T-cell (primary cell): ENCODE measurements around the gene POLN. TPM values are rescaled to one million over a fixed set of nuclear protein-coding genes. Genes with fewer than 3 reads are reported as not detected.
"Not testable (repeated sequence)": the region's sequence is repeated elsewhere in the genome, so short reads cannot be mapped to it uniquely, and the experiment has no call there.

Source experiments
- ATAC-seq, 4 experiments: fragments of 200-7000 bp in 3 of 4; fragments of 150-1000 bp in 1 of 4; cut with Tn5 transposase; replicated peaks in 1 of 4; 1 replicate in 3 of 4; 2 replicates in 1 of 4; pipeline ENCODE4 v1.10.0; 2021; ENCODE audit warnings: moderate library complexity in 3 of 4, mild to moderate bottlenecking in 2 of 4, moderate number of reproducible peaks in 1 of 4
- CTCF ChIA-PET, 2 donors: fragments of 300-600 bp; sonication (Branson Sonifier 250); formaldehyde crosslinking; loops; one replicate each; lab custom pipeline; 2022; ENCODE audit warnings: antibody characterized with exemption in 2 of 2; lab: Charles Lee
- POLR2A ChIA-PET, 2 donors: fragments of 300-600 bp; sonication (Branson Sonifier 250); formaldehyde crosslinking; loops; one replicate each; lab custom pipeline; 2022; ENCODE audit warnings: antibody characterized with exemption in 2 of 2; lab: Charles Lee
- DNase-seq, 35 experiments: peaks; one replicate each; pipeline versions ENCODE4 v3.0.0 to v3.0.0-alpha.2; 2013 to 2023
- H3K27ac ChIP-seq: one replicate; pipeline ENCODE4 v1.5.1; 2013; ENCODE audit warnings: low read length
- H3K27me3 ChIP-seq, 2 experiments: replicated peaks in 1 of 2; 1 replicate in 1 of 2; 2 replicates in 1 of 2; pipeline versions ENCODE4 v1.6.1 to v1.7.0; 2013; ENCODE audit warnings: low read length in 1 of 2, mixed read lengths in 1 of 2; ENCODE audit not compliant: control insufficient read depth in 2 of 2, insufficient read depth in 2 of 2; ENCODE audit errors: extremely low read depth in 1 of 2
- H3K36me3 ChIP-seq, 2 donors: 1 replicate in 1 of 2; 2 replicates in 1 of 2; pipeline versions ENCODE4 v1.6.1 to v1.7.0; 2013; ENCODE audit warnings: low read length in 1 of 2; ENCODE audit not compliant: control insufficient read depth in 2 of 2, insufficient read depth in 1 of 2; ENCODE audit errors: extremely low read depth in 1 of 2
- H3K4me1 ChIP-seq, 2 experiments: 1 replicate in 1 of 2; 2 replicates in 1 of 2; pipeline versions ENCODE4 v1.6.1 to v1.7.0; 2013; ENCODE audit warnings: low read length in 2 of 2, mixed read lengths in 1 of 2; ENCODE audit not compliant: insufficient read depth in 2 of 2, control insufficient read depth in 1 of 2; ENCODE audit errors: extremely low read depth in 1 of 2
- H3K4me3 ChIP-seq, 2 donors: 1 replicate in 1 of 2; 2 replicates in 1 of 2; pipeline versions ENCODE4 v1.5.1 to v1.7.0; 2013; ENCODE audit warnings: mild to moderate bottlenecking in 2 of 2, low read length in 1 of 2, moderate library complexity in 1 of 2; ENCODE audit not compliant: control insufficient read depth in 1 of 2; ENCODE audit errors: extremely low read depth in 1 of 2
- H3K9me3 ChIP-seq: 2 replicates; pipeline ENCODE4 v1.7.0; 2013
- H3K27ac Mint-ChIP-seq, 2 donors: one replicate each; pipeline ENCODE4 v1.8.0; 2020 to 2021; ENCODE audit warnings: mild to moderate bottlenecking in 2 of 2, mixed read lengths in 2 of 2
- H3K27me3 Mint-ChIP-seq, 2 donors: one replicate each; pipeline ENCODE4 v1.8.0; 2021 to 2022; ENCODE audit warnings: mixed read lengths in 2 of 2
- H3K36me3 Mint-ChIP-seq: one replicate; pipeline ENCODE4 v1.8.0; 2021; ENCODE audit warnings: mixed read lengths
- H3K4me1 Mint-ChIP-seq, 3 donors: one replicate each; pipeline ENCODE4 v1.8.0; 2020 to 2022; ENCODE audit warnings: mixed read lengths in 3 of 3, mild to moderate bottlenecking in 1 of 3
- H3K4me3 Mint-ChIP-seq, 3 donors: one replicate each; pipeline ENCODE4 v1.8.0; 2020 to 2022; ENCODE audit warnings: mild to moderate bottlenecking in 3 of 3, mixed read lengths in 3 of 3, moderate library complexity in 3 of 3
- H3K9me3 Mint-ChIP-seq, 3 donors: one replicate each; pipeline ENCODE4 v1.8.0; 2020 to 2022; ENCODE audit warnings: mixed read lengths in 3 of 3
- WGBS: methylation state at CpG from one replicate; pipeline ENCODE4 v1.1.5; 2013; ENCODE audit warnings: missing lambda C conversion rate; ENCODE audit not compliant: insufficient coverage; 5-methylcytosine and 5-hydroxymethylcytosine counted together
- total RNA-seq, 35 experiments: library from RNA in 6 of 35; stranded (reverse) in 6 of 35; fragments of 120-200 nt in 1 of 35; gene quantifications; one replicate each; pipeline versions ENCODE4 v1.2.1 to v1.2.4 and lab custom pipeline; 2013 to 2026

The POLN gene
- total RNA-seq, 5 donors from 2014 or later (not counting 1 experiment from before 2014, with no cell fraction given), result 2.5 to 3.7 (median 2.7) TPM

DNA sequence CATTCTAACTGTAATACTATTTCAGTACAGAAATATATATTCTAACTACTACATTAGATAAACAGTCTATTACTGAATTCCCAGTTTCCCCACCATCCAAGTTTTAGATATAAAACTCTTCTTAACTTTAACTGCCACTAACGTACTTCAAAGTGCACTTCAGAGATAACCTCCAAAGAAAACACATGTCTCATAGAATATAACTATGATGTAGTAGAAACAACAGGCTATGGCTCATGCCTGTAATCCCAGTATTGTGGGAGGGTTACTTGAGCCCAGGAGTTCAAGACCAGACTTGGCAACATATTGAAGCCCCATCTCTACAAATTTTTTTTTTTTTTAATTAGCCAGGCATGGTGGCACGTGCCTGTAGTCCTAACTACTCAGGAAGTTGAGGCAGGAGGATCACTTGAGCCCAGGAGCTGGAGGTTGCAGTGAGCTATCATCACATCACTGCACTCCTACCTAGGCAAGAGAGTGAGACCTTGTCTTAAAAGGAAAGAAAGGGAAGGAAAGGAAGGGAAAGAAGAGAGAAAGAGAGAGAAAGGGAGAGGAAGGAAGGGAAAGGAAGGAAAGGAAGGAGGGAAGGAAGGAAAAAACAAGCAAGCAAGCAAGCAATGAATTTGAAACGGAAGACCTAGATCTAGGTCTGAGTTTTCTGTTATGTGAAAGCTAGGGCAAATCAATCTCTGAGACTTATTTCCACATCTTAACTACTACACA lies 4.8 kb downstream of the POLN start:
- Histone ChIP-seq H3K36me3 (peaks cover 4 to 28% of the 10 kb centered on the region in 2 donors), H3K4me1 (peaks cover 10 to 27% of the 10 kb centered on the region in 2 experiments), H3K4me3 (no peak overlapping the region), H3K27me3 (no peaks in the 10 kb centered on the region), H3K27ac (no peak overlapping the region), H3K9me3 (no peaks in the 10 kb centered on the region)
- Mint-ChIP-seq H3K27ac (peak overlapping the region; percentile 46 to 66), H3K4me3 (peak overlapping the region in 2 of 3 donors; percentile 24 to 56), H3K4me1 (peaks cover 72 to 73% (median 73%) of the 10 kb centered on the region in 3 donors), H3K36me3 (peaks cover 43% of the 10 kb centered on the region), H3K9me3 (no peaks in the 10 kb centered on the region), H3K27me3 (no peaks in the 10 kb centered on the region)
- ChIA-PET POLR2A (interaction anchor here (0.6 to 0.9 kb wide), 3 partner anchors 25 to 130 kb away, joined by 3 to 4 read pairs (median 4); partner anchors contain the start of gene MXD4 (in 1 of the 2)), CTCF (interaction anchor here in 1 of 2 donors (0.7 to 2.0 kb wide), 4 partner anchors 17 to 1192 kb away, joined by 3 to 8 read pairs (median 4); no protein-coding TSS in a partner anchor)
- ATAC-seq (no peak), DNase-seq (no peak)
- WGBS, result no CpG with 5 or more reads among the region's 3 CpGs

GRCh38 chr4:2231082-2231481 lies 10.8 kb downstream of the POLN start:
- Mint-ChIP-seq H3K4me1 (peaks cover 28 to 35% (median 32%) of the 10 kb centered on the region in 3 donors), H3K9me3 (no peaks in the 10 kb centered on the region), H3K27ac (no peak overlapping the region), H3K36me3 (peaks cover 27% of the 10 kb centered on the region), H3K4me3 (no peak overlapping the region), H3K27me3 (no peaks in the 10 kb centered on the region)
- H3K4me1 ChIP-seq, result no peaks in the 10 kb centered on the region
- no peak overlapping the region for H3K4me3 ChIP-seq
- ATAC-seq (no peak), DNase-seq (no peak)
- POLR2A ChIA-PET, result interaction anchor here (0.6 to 1.2 kb wide), 3 partner anchors 10 to 11 kb away, joined by 3 to 8 read pairs (median 3); partner anchors contain the start of genes HAUS3 (in 2 of the 2) and POLN (in 2 of the 2)
- no CpG with 5 or more reads among the region's 6 CpGs for WGBS
- no peak overlapping the region for H3K27ac ChIP-seq
- no peaks in the 10 kb centered on the region for H3K27me3 ChIP-seq
- CTCF ChIA-PET, result interaction anchor here (0.6 to 1.2 kb wide), 2 partner anchors 11 to 262 kb away, joined by 3 to 4 read pairs; no protein-coding TSS in a partner anchor
- no peaks in the 10 kb centered on the region for H3K9me3 ChIP-seq
- H3K36me3 ChIP-seq, result peaks cover 4 to 29% of the 10 kb centered on the region in 2 donors

DNA sequence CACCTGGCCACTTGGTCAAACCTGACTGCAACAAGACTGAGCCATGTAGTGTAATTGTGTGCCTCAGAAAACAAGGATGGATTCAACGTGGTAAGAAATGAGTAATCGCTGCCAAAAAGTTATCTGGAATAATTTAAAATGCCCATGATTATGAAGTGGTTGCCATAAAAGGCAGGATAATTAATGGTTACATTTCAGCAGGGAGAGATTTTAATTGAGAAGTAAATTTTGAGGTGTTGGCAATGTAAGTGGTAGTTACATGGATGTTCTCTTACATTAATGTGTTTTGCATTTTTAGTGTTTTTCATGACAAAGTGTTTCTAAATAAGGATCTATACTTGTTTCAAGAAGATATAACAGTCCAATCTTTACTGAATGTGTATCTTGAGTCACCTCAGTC lies 15.7 kb downstream of the POLN start:
- peaks cover 3 to 24% of the 10 kb centered on the region in 2 donors for H3K36me3 ChIP-seq
- H3K27ac Mint-ChIP-seq, result no peak overlapping the region
- H3K27me3 Mint-ChIP-seq, result no peaks in the 10 kb centered on the region
- WGBS, result 95% methylated on average over 2 of the region's 2 CpGs
- H3K4me1 ChIP-seq, result no peaks in the 10 kb centered on the region
- ChIA-PET POLR2A (interaction anchor here in 1 of 2 donors (0.6 kb wide), 1 partner anchor 64 kb away, joined by 3 read pairs; no protein-coding TSS in a partner anchor), CTCF (interaction anchor here in 1 of 2 donors (0.5 kb wide), 1 partner anchor 219 kb away, joined by 4 read pairs; no protein-coding TSS in a partner anchor)
- ATAC-seq (no peak), DNase-seq (no peak)
- H3K27me3 ChIP-seq, result no peaks in the 10 kb centered on the region
- peaks cover 0 to 6% (median 2%) of the 10 kb centered on the region in 3 donors for H3K4me1 Mint-ChIP-seq
- no peaks in the 10 kb centered on the region for H3K9me3 Mint-ChIP-seq
- H3K4me3 ChIP-seq, result no peak overlapping the region
- H3K36me3 Mint-ChIP-seq, result peaks cover 20% of the 10 kb centered on the region
- H3K9me3 ChIP-seq, result no peaks in the 10 kb centered on the region
- H3K27ac ChIP-seq, result no peak overlapping the region
- no peak overlapping the region for H3K4me3 Mint-ChIP-seq

- ChIA-PET POLR2A (no interaction called here), CTCF (no interaction called here)
- no peak overlapping the region for H3K27ac ChIP-seq
- H3K4me1 ChIP-seq, result peaks cover 0 to 9% of the 10 kb centered on the region in 2 experiments
- H3K27ac Mint-ChIP-seq, result no peak overlapping the region
- H3K9me3 Mint-ChIP-seq, result no peaks in the 10 kb centered on the region
- ATAC-seq (no peak), DNase-seq (no peak)
- peaks cover 3 to 16% of the 10 kb centered on the region in 2 donors for H3K36me3 ChIP-seq
- H3K4me3 Mint-ChIP-seq, result no peak overlapping the region
- H3K4me1 Mint-ChIP-seq, result peaks cover 6 to 8% (median 6%) of the 10 kb centered on the region in 3 donors
- H3K9me3 ChIP-seq, result no peaks in the 10 kb centered on the region
- peaks cover 13% of the 10 kb centered on the region for H3K36me3 Mint-ChIP-seq
- H3K27me3 Mint-ChIP-seq, result no peaks in the 10 kb centered on the region
- no peaks in the 10 kb centered on the region for H3K27me3 ChIP-seq
- no CpG with 5 or more reads among the region's 2 CpGs for WGBS
- no peak overlapping the region for H3K4me3 ChIP-seq
These were observed 19.1 kb downstream of the POLN start for GRCh38 chr4:2222838-2223237.

DNA sequence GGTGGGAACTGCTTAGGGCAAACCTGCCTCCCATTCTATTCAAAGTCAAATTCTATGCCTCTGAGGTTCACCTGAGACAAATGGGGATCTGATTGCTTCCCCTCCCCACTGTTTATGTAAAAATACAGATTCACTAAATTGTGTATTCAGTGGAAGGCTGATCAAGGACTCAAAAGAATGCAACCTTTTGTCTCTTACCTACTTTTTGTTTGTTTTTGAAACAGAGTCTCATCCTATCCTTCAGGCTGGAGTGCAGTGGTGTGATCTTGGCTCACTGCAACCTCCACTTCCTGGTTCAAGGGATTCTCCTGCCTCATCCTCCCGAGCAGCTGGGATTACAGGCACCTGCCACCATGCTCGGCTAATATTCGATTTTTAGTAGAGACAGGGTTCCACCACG lies 20.5 kb downstream of the POLN start:
- H3K4me1 ChIP-seq, H3K27ac Mint-ChIP-seq, H3K4me3 Mint-ChIP-seq, H3K27me3 ChIP-seq, H3K9me3 Mint-ChIP-seq, ATAC-seq, H3K27me3 Mint-ChIP-seq, POLR2A ChIA-PET, H3K4me1 Mint-ChIP-seq, DNase-seq, H3K9me3 ChIP-seq, H3K27ac ChIP-seq, H3K4me3 ChIP-seq: not testable (repeated sequence)
- CTCF ChIA-PET, result interaction anchor here (1.7 to 2.3 kb wide), 2 partner anchors 133 to 247 kb away, joined by 6 to 9 read pairs; partner anchors contain the start of gene RNF4 (in 1 of the 2)
- WGBS, result 92% methylated on average over 4 of the region's 4 CpGs
- peaks cover 3 to 11% of the 10 kb centered on the region in 2 donors for H3K36me3 ChIP-seq
- H3K36me3 Mint-ChIP-seq, result peaks cover 13% of the 10 kb centered on the region

DNA sequence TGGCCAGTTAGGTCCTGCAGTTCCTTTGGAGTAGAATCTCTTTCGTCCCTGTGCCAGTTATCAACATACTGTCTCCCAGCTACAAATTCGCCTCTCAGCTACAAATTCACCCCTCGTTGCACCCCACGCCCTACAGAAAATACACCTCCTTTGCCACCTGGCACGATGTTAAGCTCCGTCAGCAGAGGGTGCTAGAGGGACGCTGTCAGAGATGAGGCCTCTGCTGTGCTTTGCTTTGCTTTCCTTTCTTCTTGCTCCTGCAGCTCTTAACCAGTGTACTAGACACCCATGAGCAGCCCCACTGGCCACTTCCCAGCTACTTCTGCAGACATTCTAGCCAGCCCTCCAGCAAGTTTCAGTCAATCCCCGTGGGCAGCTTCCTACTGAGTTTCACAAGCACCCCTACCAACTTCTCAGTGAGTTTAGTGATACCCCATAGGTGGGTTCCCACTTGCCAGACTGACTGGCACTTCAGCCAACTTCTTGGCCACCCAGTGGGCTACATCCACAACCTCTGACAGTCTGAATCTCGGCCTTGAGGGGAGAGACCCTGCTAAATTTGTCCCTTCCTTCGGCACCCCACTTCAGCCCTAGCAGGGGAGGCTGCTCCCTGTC lies 21.8 kb downstream of the POLN start:
- CTCF ChIA-PET, result interaction anchor here (0.6 to 2.3 kb wide), 25 partner anchors 10 to 285 kb away, joined by 3 to 12 read pairs (median 4); partner anchors contain the start of genes CFAP99 (in 1 of the 2), HAUS3 (in 1 of the 2), MXD4 (in 1 of the 2) and POLN (in 1 of the 2)
- ATAC-seq, result peak; percentile 88 to 97 (median 90)
- peaks cover 7% of the 10 kb centered on the region for H3K36me3 Mint-ChIP-seq
- H3K4me3 ChIP-seq, result no peak overlapping the region
- peaks cover 3 to 11% of the 10 kb centered on the region in 2 donors for H3K36me3 ChIP-seq
- H3K27ac Mint-ChIP-seq, result no peak overlapping the region
- peak; percentile 54 to 89 (median 76) for DNase-seq
- H3K27me3 Mint-ChIP-seq, result no peaks in the 10 kb centered on the region
- peaks cover 6% of the 10 kb centered on the region in 3 donors for H3K4me1 Mint-ChIP-seq
- no peak overlapping the region for H3K27ac ChIP-seq
- 15% methylated on average over 10 of the region's 10 CpGs for WGBS
- no peaks in the 10 kb centered on the region for H3K9me3 Mint-ChIP-seq
- H3K27me3 ChIP-seq, result no peaks in the 10 kb centered on the region
- H3K4me1 ChIP-seq, result peaks cover 0 to 9% of the 10 kb centered on the region in 2 experiments
- no peaks in the 10 kb centered on the region for H3K9me3 ChIP-seq
- POLR2A ChIA-PET, result interaction anchor here (0.6 to 1.0 kb wide), 3 partner anchors 21 to 531 kb away, joined by 3 to 4 read pairs (median 3); no protein-coding TSS in a partner anchor
- no peak overlapping the region for H3K4me3 Mint-ChIP-seq
